Breast epithelium (tissue), 4 donors: ENCODE data around the gene FSD1. TPM values are rescaled to one million over a fixed set of nuclear protein-coding genes. Genes with fewer than 3 reads are reported as not detected.

Experiments used
- DNase-seq, 2 donors: peaks; one replicate each; pipeline ENCODE4 v3.0.0-alpha.2; 2019; ENCODE audit warnings: low spot score in 2 of 2
- H3K27ac ChIP-seq, 2 donors: fragments of 200-600 bp; sonication (generic) in 1 of 2; one replicate each; pipeline ENCODE4 v1.5.1; 2016 to 2019; ENCODE audit warnings: mild to moderate bottlenecking in 1 of 2
- H3K27me3 ChIP-seq, 2 donors: fragments of 200-600 bp; sonication (generic) in 1 of 2; one replicate each; pipeline versions ENCODE4 v1.5.1 to v1.6.0; 2017 to 2019; ENCODE audit warnings: control low read depth in 1 of 2, mild to moderate bottlenecking in 1 of 2
- H3K36me3 ChIP-seq: fragments of 200-600 bp; one replicate; pipeline ENCODE4 v1.5.1; 2019
- H3K4me1 ChIP-seq, 2 donors: fragments of 200-600 bp; sonication (generic); one replicate each; pipeline ENCODE4 v1.5.1; 2016 to 2019; ENCODE audit warnings: control low read depth in 1 of 2
- H3K4me3 ChIP-seq, 3 donors: fragments of 200-600 bp; sonication (generic); 1 replicate in 2 of 3; 2 replicates in 1 of 3; pipeline ENCODE4 v1.5.1; 2016 to 2019; ENCODE audit warnings: mild to moderate bottlenecking in 3 of 3, moderate library complexity in 2 of 3
- H3K9me3 ChIP-seq, 2 donors: fragments of 200-600 bp; sonication (generic) in 1 of 2; one replicate each; pipeline ENCODE4 v1.5.1; 2016 to 2019; ENCODE audit warnings: control low read depth in 1 of 2
- CTCF ChIP-seq, 3 donors: fragments of 450-650 bp; IDR thresholded peaks; one replicate each; pipeline ENCODE4 v1.5.1; 2016 to 2017; ENCODE audit warnings: antibody characterized with exemption in 3 of 3, mild to moderate bottlenecking in 3 of 3, moderate library complexity in 3 of 3
- POLR2A ChIP-seq: fragments of 450-650 bp; IDR thresholded peaks from one replicate; pipeline ENCODE4 v1.6.1; 2016; ENCODE audit warnings: antibody characterized with exemption, mild to moderate bottlenecking, moderate library complexity
- POLR2AphosphoS5 ChIP-seq, 3 donors: sonication (generic); formaldehyde crosslinking; IDR thresholded peaks; one replicate each; pipeline ENCODE4 v1.6.1; 2017; ENCODE audit warnings: antibody characterized with exemption in 3 of 3
- intact Hi-C: fragments of 100-400 bp; cut with DNase I; formaldehyde crosslinking; loops from one replicate; pipeline ENCODE4 v1.15.1; 2023; ENCODE audit warnings: low total_unique reads
- total RNA-seq, 3 donors: library from RNA; depleted of rRNA; stranded (reverse); fragments of >200 nt; gene quantifications; one replicate each; pipeline ENCODE4 v1.1.0, GENCODE V29; 2016

FSD1 gene
- total RNA-seq, 3 donors from 2014 or later: 0.88 TPM; not detected in 2

GRCh38 chr19:4313847-4314490 is 9.6 kb downstream of the FSD1 start:
- DNase-seq: no peak
- no peaks in the 10 kb centered on the region for H3K36me3 ChIP-seq
- intact Hi-C loops: loop anchor here (5.0 kb wide), 1 partner anchor 1752 kb away; no protein-coding TSS in a partner anchor
- no peak overlapping the region for H3K4me3 ChIP-seq
- H3K9me3 ChIP-seq: no peaks in the 10 kb centered on the region
- no peaks in the 10 kb centered on the region for H3K4me1 ChIP-seq
- no peak for TF ChIP-seq POLR2AphosphoS5 (IDR thresholded peaks at IDR 0.05)
- TF ChIP-seq CTCF (IDR thresholded peaks at IDR 0.05): no peak
- no peak for TF ChIP-seq POLR2A
- no peak overlapping the region for H3K27ac ChIP-seq
- no peaks in the 10 kb centered on the region for H3K27me3 ChIP-seq

- TF ChIP-seq POLR2A: no peak
- TF ChIP-seq POLR2AphosphoS5 (IDR thresholded peaks at IDR 0.05): no peak
- TF ChIP-seq CTCF (IDR thresholded peaks at IDR 0.05): no peak
- Histone ChIP-seq H3K4me1 (no peaks in the 10 kb centered on the region), H3K27ac (no peak overlapping the region), H3K9me3 (no peaks in the 10 kb centered on the region), H3K4me3 (no peak overlapping the region), H3K27me3 (no peaks in the 10 kb centered on the region), H3K36me3 (no peaks in the 10 kb centered on the region)
- no peak for DNase-seq
- intact Hi-C loops: loop anchor here (5.0 kb wide), 1 partner anchor 1740 kb away; no protein-coding TSS in a partner anchor
Observed at GRCh38 chr19:4316956-4317355, 12.6 kb downstream of the FSD1 start.

DNA sequence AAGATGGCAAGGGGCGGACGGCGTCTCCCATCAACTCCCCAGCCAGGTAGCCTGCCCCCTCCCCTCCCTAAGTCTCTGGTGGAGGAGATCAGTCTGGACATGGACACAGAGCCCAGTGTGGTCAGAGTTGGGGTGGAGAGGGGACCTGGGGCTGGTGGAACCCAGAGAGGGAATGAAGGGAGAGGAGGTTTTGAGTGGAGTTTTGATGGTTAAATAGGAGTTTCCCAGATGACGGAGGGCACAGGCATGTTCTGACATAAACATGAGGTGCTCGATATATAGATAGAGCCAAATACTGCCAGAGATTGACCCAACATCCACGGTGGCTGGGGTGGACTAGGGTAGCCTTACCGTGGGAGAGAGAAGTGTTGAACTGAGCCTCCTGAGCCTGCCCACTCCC is 14.1 kb downstream of the FSD1 start:
- no peaks in the 10 kb centered on the region for H3K27me3 ChIP-seq
- no peak overlapping the region for H3K27ac ChIP-seq
- H3K9me3 ChIP-seq: no peaks in the 10 kb centered on the region
- DNase-seq: no peak
- TF ChIP-seq POLR2A (no peak), CTCF (IDR thresholded peaks at IDR 0.05) (no peak), POLR2AphosphoS5 (IDR thresholded peaks at IDR 0.05) (no peak)
- intact Hi-C loops: loop anchor here (5.0 kb wide), 1 partner anchor 1739 kb away; no protein-coding TSS in a partner anchor
- no peak overlapping the region for H3K4me3 ChIP-seq
- no peaks in the 10 kb centered on the region for H3K4me1 ChIP-seq
- H3K36me3 ChIP-seq: no peaks in the 10 kb centered on the region

DNA sequence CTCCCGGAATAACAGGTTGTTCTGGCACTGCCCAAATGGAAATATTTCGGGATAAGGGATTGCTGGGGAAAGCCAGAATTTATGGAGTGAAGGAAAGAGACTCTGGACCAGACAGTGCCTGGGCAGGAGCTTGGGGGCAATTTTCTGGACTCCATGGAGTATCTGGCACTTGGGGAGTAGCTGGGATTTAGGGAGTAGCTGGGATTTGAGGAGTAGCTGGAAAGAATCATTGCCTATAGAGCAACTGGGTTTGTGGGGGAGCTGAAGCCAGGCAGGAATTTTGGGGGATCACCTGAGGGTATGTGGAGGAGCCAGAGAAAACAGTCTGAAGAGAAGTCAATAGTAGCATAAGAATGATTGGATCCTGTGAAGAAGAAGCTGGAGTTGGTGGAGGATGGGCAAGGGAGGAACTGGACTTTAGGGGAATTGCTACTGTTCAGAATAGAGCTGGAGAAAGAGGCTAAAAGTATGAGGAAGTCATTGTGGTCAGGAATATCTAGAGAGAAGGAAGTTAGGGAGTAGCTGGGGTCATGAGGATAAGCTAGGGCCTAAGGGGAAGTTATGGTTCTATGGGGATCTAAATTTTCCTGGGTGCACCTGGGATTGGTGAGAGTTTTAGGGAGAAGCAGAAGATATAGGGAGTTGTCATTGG is 14.8 kb downstream of the FSD1 start:
- no peaks in the 10 kb centered on the region for H3K4me1 ChIP-seq
- intact Hi-C loops: loop anchor here (5.0 kb wide), 1 partner anchor 1738 kb away; no protein-coding TSS in a partner anchor
- no peaks in the 10 kb centered on the region for H3K36me3 ChIP-seq
- TF ChIP-seq POLR2A: no peak
- TF ChIP-seq POLR2AphosphoS5 (IDR thresholded peaks at IDR 0.05): no peak
- TF ChIP-seq CTCF (IDR thresholded peaks at IDR 0.05): no peak
- no peak overlapping the region for H3K27ac ChIP-seq
- no peak overlapping the region for H3K4me3 ChIP-seq
- no peaks in the 10 kb centered on the region for H3K27me3 ChIP-seq
- DNase-seq: no peak
- H3K9me3 ChIP-seq: no peaks in the 10 kb centered on the region

DNA sequence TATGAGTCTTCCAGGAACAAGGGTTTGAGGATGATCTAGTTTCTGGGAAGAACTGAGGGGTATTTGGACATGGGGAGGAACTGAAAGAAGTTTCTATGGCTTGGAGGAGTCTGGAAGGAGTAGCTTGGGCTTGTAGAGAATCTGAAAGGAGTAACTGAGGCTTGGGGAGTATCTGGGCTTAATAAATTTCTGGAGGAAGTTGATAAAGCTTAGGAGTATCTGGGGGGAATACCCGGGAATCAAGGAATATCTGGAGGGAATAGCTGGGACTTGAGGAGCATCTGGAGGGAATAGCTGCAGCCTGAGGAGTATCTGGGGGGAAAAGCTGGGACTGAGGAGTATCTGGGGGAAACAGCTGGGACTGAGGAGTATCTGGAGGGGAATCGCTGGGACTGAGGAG is 16.0 kb downstream of the FSD1 start:
- TF ChIP-seq POLR2AphosphoS5 (IDR thresholded peaks at IDR 0.05) (no peak), CTCF (IDR thresholded peaks at IDR 0.05) (no peak), POLR2A (no peak)
- no peak for DNase-seq
- intact Hi-C loops: no loop called here
- no peak overlapping the region for H3K27ac ChIP-seq
- H3K9me3 ChIP-seq: no peaks in the 10 kb centered on the region
- H3K4me3 ChIP-seq: no peak overlapping the region
- no peaks in the 10 kb centered on the region for H3K4me1 ChIP-seq
- H3K36me3 ChIP-seq: no peaks in the 10 kb centered on the region
- no peaks in the 10 kb centered on the region for H3K27me3 ChIP-seq
